ENCODE results near the gene FRRS1.

GRCh38 chr1:99782920-99783319 is 16.5 kb upstream of the FRRS1 start:
- TF ChIP-seq CTCF (conservative IDR thresholded peaks at IDR 0.05; ENCODE audit: low read depth, low read length) (no peak), POLR2A (IDR thresholded peaks at IDR 0.05; ENCODE audit: low read depth, low read length) (no peak), RAD21 (IDR thresholded peaks at IDR 0.05; ENCODE audit: low read length) (no peak), FOS (IDR thresholded peaks at IDR 0.05; ENCODE audit: low read depth, low read length) (no peak), NFE2L2 (IDR thresholded peaks at IDR 0.05; ENCODE audit: low read depth, low read length) (no peak), RFX5 (IDR thresholded peaks at IDR 0.05; ENCODE audit: low read depth, low read length) (no peak), MAZ (IDR thresholded peaks at IDR 0.05; ENCODE audit: borderline replicate concordance, low read depth, low read length) (no peak), CEBPB (IDR thresholded peaks at IDR 0.05; ENCODE audit: low read depth, low read length) (no peak), ELK1 (IDR thresholded peaks at IDR 0.05; ENCODE audit: borderline replicate concordance, low read depth, low read length) (no peak)

Measured in IMR-90 (cell line).